HFFc6 (cell line): ENCODE measurements around the gene NHSL2. TPM values are rescaled to one million over a fixed set of nuclear protein-coding genes. Genes with fewer than 3 reads are reported as not detected.
"Not testable (repeated sequence)": the region's sequence is repeated elsewhere in the genome, so short reads cannot be mapped to it uniquely, and the experiment has no call there.

Experiments
- DNase-seq: peaks from one replicate; pipeline ENCODE4 v3.0.0-alpha.2; 2018
- H3K27ac Mint-ChIP-seq: 2 replicates; pipeline ENCODE4 v1.8.0; 2020; ENCODE audit warnings: mild to moderate bottlenecking, mixed read lengths
- H3K27me3 Mint-ChIP-seq: 2 replicates; pipeline ENCODE4 v1.8.0; 2021; ENCODE audit warnings: mild to moderate bottlenecking, moderate library complexity, mixed read lengths; ENCODE audit not compliant: insufficient read depth
- H3K36me3 Mint-ChIP-seq: 2 replicates; pipeline ENCODE4 v1.8.0; 2021; ENCODE audit warnings: low read depth, mixed read lengths
- H3K4me1 Mint-ChIP-seq: 2 replicates; pipeline ENCODE4 v1.8.0; 2020; ENCODE audit warnings: low read depth, mixed read lengths
- H3K4me3 Mint-ChIP-seq: 2 replicates; pipeline ENCODE4 v1.8.0; 2020; ENCODE audit warnings: mild to moderate bottlenecking, moderate library complexity, mixed read lengths
- H3K9me3 Mint-ChIP-seq: 2 replicates; pipeline ENCODE4 v1.8.0; 2020; ENCODE audit warnings: mild to moderate bottlenecking, mixed read lengths
- CTCF ChIP-seq: fragments of 200-600 bp; sonication (generic); IDR thresholded peaks from 2 replicates; pipeline ENCODE4 v1.5.0; 2021; ENCODE audit warnings: antibody characterized with exemption, mild to moderate bottlenecking
- total RNA-seq, 6 experiments: library from RNA; stranded (reverse); fragmentation: NEBNext Ultra II Directional; extraction: Animal tissue kit (Norgen Biotek cat#: 25700); gene quantifications; 2 replicates in 1 of 6; 3 replicates in 5 of 6; pipeline ENCODE4 v1.2.3, GENCODE V29; 2021

NHSL2 gene
- total RNA-seq, 6 experiments from 2014 or later, result 0.28 to 1.1 (median 0.52) TPM

GRCh38 chrX:71872542-71873458 lies 37.8 kb upstream of the NHSL2 start:
- Mint-ChIP-seq H3K9me3 (no peaks in the 10 kb centered on the region), H3K4me1 (no peaks in the 10 kb centered on the region)
- TF ChIP-seq CTCF, result no peak

DNA sequence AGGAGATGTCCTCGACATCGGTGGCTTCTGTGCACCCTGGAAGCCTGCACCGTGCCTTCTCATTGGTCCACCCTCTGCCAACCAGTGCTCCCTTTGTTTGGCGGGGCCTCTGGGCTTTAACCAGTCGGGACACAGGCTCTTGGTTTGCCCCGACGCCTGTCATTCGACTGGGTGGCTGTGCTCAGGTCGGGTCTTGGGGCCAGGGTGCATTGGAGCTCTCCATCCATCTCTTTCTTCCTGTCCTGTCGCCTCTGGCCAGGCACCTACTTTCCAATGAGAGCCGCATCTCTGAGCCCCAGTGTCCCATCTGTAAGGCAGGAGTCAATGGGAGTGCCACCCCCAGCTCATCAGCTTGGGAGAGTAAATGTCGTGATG lies 37.2 kb upstream of the NHSL2 start:
- TF ChIP-seq CTCF, result no peak
- no peaks in the 10 kb centered on the region for H3K9me3 Mint-ChIP-seq
- peaks cover 3% of the 10 kb centered on the region; the same call in 1 of the 2 replicates for H3K27me3 Mint-ChIP-seq

More at GRCh38 chrX:71872542-71873458, 37.8 kb upstream of the NHSL2 start:
- Mint-ChIP-seq H3K36me3 (no peaks in the 10 kb centered on the region), H3K4me3 (no peak overlapping the region), H3K27me3 (peaks cover 6% of the 10 kb centered on the region), H3K27ac (no peak overlapping the region)
- no peak for DNase-seq

GRCh38 chrX:71876841-71877240 lies 33.8 kb upstream of the NHSL2 start:
- H3K4me1 Mint-ChIP-seq, H3K9me3 Mint-ChIP-seq, H3K4me3 Mint-ChIP-seq, DNase-seq, H3K27ac Mint-ChIP-seq, H3K36me3 Mint-ChIP-seq, H3K27me3 Mint-ChIP-seq: not testable (repeated sequence)

More for the DNA sequence above, 37.2 kb upstream of the NHSL2 start:
- H3K36me3 Mint-ChIP-seq, result no peaks in the 10 kb centered on the region
- no peaks in the 10 kb centered on the region for H3K4me1 Mint-ChIP-seq
- no peak overlapping the region for H3K4me3 Mint-ChIP-seq
- DNase-seq, result no peak
- H3K27ac Mint-ChIP-seq, result no peak overlapping the region

DNA sequence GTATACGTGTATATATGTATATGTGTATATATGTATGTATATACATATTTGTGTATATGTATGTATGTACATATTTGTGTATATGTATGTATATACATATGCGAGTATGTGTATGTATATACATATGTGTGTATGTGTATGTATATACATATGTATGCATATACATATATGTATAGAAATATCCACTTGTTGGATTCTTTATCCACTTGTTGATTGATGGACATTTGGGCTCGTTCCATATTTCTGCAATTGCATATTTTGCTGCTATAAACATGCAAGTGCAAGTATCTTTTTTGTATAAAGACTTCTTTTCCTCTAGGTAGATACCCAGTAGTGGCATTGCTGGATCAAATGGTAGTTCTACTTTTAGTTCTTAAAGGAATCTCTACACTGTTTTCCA lies 25.5 kb upstream of the NHSL2 start:
- H3K36me3 Mint-ChIP-seq, result no peaks in the 10 kb centered on the region
- H3K4me1 Mint-ChIP-seq, result no peaks in the 10 kb centered on the region
- no peaks in the 10 kb centered on the region for H3K27me3 Mint-ChIP-seq
- no peak for DNase-seq
- H3K9me3 Mint-ChIP-seq, result no peaks in the 10 kb centered on the region
- no peak overlapping the region for H3K4me3 Mint-ChIP-seq
- H3K27ac Mint-ChIP-seq, result no peak overlapping the region
- no peak for TF ChIP-seq CTCF

- no peaks in the 10 kb centered on the region for H3K36me3 Mint-ChIP-seq
- H3K4me3 Mint-ChIP-seq, result no peak overlapping the region
- H3K27ac Mint-ChIP-seq, result no peak overlapping the region
- TF ChIP-seq CTCF, result no peak
- H3K4me1 Mint-ChIP-seq, result no peaks in the 10 kb centered on the region
- DNase-seq, result no peak
- no peaks in the 10 kb centered on the region for H3K9me3 Mint-ChIP-seq
- H3K27me3 Mint-ChIP-seq, result peaks cover 2% of the 10 kb centered on the region
Observed at GRCh38 chrX:71895607-71896006, 15.0 kb upstream of the NHSL2 start.

- H3K36me3 Mint-ChIP-seq, result no peaks in the 10 kb centered on the region
- H3K4me3 Mint-ChIP-seq, result no peak overlapping the region
- no peak for TF ChIP-seq CTCF
- peaks cover 23% of the 10 kb centered on the region for H3K27me3 Mint-ChIP-seq
- H3K27ac Mint-ChIP-seq, result no peak overlapping the region
- no peaks in the 10 kb centered on the region for H3K4me1 Mint-ChIP-seq
- no peak for DNase-seq
- no peaks in the 10 kb centered on the region for H3K9me3 Mint-ChIP-seq
Observed at GRCh38 chrX:71906144-71906543, 4.5 kb upstream of the NHSL2 start.
